ENCODE measurements around the gene DGCR2.

DGCR2 gene

GRCh38 chr22:19146215-19146968, 24.2 kb upstream of the DGCR2 start:
- no peak for DNase-seq (ENCODE audit: low read depth)

- no peak for DNase-seq (ENCODE audit: low read depth)
These were observed 21.8 kb upstream of the DGCR2 start for GRCh38 chr22:19143967-19144400.

GRCh38 chr22:19143212-19143611, 21.0 kb upstream of the DGCR2 start:
- no peak for DNase-seq (ENCODE audit: low read depth)

GRCh38 chr22:19142394-19142793, 20.2 kb upstream of the DGCR2 start:
- no peak for DNase-seq (ENCODE audit: low read depth)

GRCh38 chr22:19139974-19140373, 17.8 kb upstream of the DGCR2 start:
- DNase-seq (ENCODE audit: low read depth): no peak

GRCh38 chr22:19139001-19139356, 16.8 kb upstream of the DGCR2 start:
- no peak for DNase-seq (ENCODE audit: low read depth)

- no peak for DNase-seq (ENCODE audit: low read depth)
These were observed 16.2 kb upstream of the DGCR2 start for GRCh38 chr22:19138217-19139000.

GRCh38 chr22:19137384-19138216, 15.4 kb upstream of the DGCR2 start:
- no peak for DNase-seq (ENCODE audit: low read depth)

GRCh38 chr22:19136915-19137314, 14.7 kb upstream of the DGCR2 start:
- no peak for DNase-seq (ENCODE audit: low read depth)

- DNase-seq (ENCODE audit: low read depth): no peak
These were observed 12.7 kb upstream of the DGCR2 start for GRCh38 chr22:19134874-19135273.

- DNase-seq (ENCODE audit: low read depth): no peak
These were observed 12.1 kb upstream of the DGCR2 start for GRCh38 chr22:19134176-19134831.

GRCh38 chr22:19133561-19133960, 11.3 kb upstream of the DGCR2 start:
- no peak for DNase-seq (ENCODE audit: low read depth)

- DNase-seq (ENCODE audit: low read depth): no peak
These were observed 10.6 kb upstream of the DGCR2 start for GRCh38 chr22:19132693-19133400.

GRCh38 chr22:19132153-19132552, 9.9 kb upstream of the DGCR2 start:
- DNase-seq (ENCODE audit: low read depth): no peak

- DNase-seq (ENCODE audit: low read depth): no peak
These were observed 9.4 kb upstream of the DGCR2 start for GRCh38 chr22:19131685-19132015.

- no peak for DNase-seq (ENCODE audit: low read depth)
These were observed 8.9 kb upstream of the DGCR2 start, which contains the start of gene TSSK2 for GRCh38 chr22:19130959-19131684. TSS of gene TSSK2 (plus strand) at chr22:19131308. CDS start at chr22:19131400, 92 bp downstream.

GRCh38 chr22:19129871-19130270, 7.7 kb upstream of the DGCR2 start:
- no peak for DNase-seq (ENCODE audit: low read depth)

GRCh38 chr22:19128946-19129727, 6.9 kb upstream of the DGCR2 start:
- no peak for DNase-seq (ENCODE audit: low read depth)

GRCh38 chr22:19128009-19128401, 5.8 kb upstream of the DGCR2 start:
- no peak for DNase-seq (ENCODE audit: low read depth)

Measured in stimulated activated CD8-positive, alpha-beta memory T cell treated with anti-CD3 and anti-CD28 coated beads, Interleukin-12 subunit alpha, Interleukin-12 subunit beta, amount 100 ng/mL, for 4 hours (primary cell).